ENCODE results near the gene DES.

The DES gene

DNA sequence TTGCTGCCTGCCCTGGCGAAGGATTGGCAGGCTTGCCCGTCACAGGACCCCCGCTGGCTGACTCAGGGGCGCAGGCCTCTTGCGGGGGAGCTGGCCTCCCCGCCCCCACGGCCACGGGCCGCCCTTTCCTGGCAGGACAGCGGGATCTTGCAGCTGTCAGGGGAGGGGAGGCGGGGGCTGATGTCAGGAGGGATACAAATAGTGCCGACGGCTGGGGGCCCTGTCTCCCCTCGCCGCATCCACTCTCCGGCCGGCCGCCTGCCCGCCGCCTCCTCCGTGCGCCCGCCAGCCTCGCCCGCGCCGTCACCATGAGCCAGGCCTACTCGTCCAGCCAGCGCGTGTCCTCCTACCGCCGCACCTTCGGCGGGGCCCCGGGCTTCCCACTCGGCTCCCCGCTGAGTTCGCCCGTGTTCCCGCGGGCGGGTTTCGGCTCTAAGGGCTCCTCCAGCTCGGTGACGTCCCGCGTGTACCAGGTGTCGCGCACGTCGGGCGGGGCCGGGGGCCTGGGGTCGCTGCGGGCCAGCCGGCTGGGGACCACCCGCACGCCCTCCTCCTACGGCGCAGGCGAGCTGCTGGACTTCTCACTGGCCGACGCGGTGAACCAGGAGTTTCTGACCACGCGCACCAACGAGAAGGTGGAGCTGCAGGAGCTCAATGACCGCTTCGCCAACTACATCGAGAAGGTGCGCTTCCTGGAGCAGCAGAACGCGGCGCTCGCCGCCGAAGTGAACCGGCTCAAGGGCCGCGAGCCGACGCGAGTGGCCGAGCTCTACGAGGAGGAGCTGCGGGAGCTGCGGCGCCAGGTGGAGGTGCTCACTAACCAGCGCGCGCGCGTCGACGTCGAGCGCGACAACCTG lies at the start of gene DES:
TSS of gene DES (plus strand) at position 223 of the 857 bp plus-strand sequence. CDS start at position 309, 86 bp downstream.
- DNase-seq (ENCODE audit: low read depth), result no peak
- TF ChIP-seq CTCF (IDR thresholded peaks at IDR 0.05; ENCODE audit: low read depth, low read length) (no peak), MAX (IDR thresholded peaks at IDR 0.05; ENCODE audit: low read depth, low read length) (no peak), POLR2A (IDR thresholded peaks at IDR 0.05; ENCODE audit: extremely low read depth, insufficient read length) (no peak), MYC (IDR thresholded peaks at IDR 0.05; ENCODE audit: low read depth, low read length) (no peak)
- H3K4me3 ChIP-seq (ENCODE audit: low read depth, low read length), result no peak within 1 kb of the TSS

- H3K4me3 ChIP-seq (ENCODE audit: low read depth, low read length), result no peak overlapping the region
- DNase-seq (ENCODE audit: low read depth), result no peak
- TF ChIP-seq MAX (IDR thresholded peaks at IDR 0.05; ENCODE audit: low read depth, low read length), result no peak
- no peak for TF ChIP-seq MYC (IDR thresholded peaks at IDR 0.05; ENCODE audit: low read depth, low read length)
- no peak for TF ChIP-seq POLR2A (IDR thresholded peaks at IDR 0.05; ENCODE audit: extremely low read depth, insufficient read length)
Measured at GRCh38 chr2:219368690-219369191, 49.4 kb upstream of the DES start.

DNA sequence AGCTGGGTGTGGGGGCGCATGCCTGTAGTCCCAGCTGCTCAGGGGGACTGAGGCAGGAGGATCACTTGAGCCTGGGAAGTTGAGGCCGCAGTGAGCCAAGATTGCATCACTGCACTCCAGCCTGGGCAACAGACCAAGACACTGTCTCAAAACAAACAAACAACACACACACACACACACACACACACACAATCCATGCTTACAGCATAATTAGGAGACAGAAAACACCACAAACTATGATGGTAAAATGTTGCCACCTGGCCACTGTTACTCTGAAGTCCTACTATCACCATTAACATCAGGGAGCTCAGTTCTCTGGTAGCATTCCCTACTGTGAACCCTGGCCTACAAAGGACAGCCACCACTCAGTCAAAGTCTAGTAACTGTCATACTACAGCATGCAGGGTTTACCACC lies 48.7 kb upstream of the DES start:
- H3K4me3 ChIP-seq (ENCODE audit: low read depth, low read length), result no peak overlapping the region
- TF ChIP-seq POLR2A (IDR thresholded peaks at IDR 0.05; ENCODE audit: extremely low read depth, insufficient read length) (no peak), MYC (IDR thresholded peaks at IDR 0.05; ENCODE audit: low read depth, low read length) (no peak), CTCF (IDR thresholded peaks at IDR 0.05; ENCODE audit: low read depth, low read length) (no peak), MAX (IDR thresholded peaks at IDR 0.05; ENCODE audit: low read depth, low read length) (no peak)
- DNase-seq (ENCODE audit: low read depth), result no peak

GRCh38 chr2:219378163-219378851 lies 39.9 kb upstream of the DES start:
- no peak for TF ChIP-seq MYC (IDR thresholded peaks at IDR 0.05; ENCODE audit: low read depth, low read length)
- TF ChIP-seq CTCF (IDR thresholded peaks at IDR 0.05; ENCODE audit: low read depth, low read length), result no peak
- no peak for TF ChIP-seq MAX (IDR thresholded peaks at IDR 0.05; ENCODE audit: low read depth, low read length)
- TF ChIP-seq POLR2A (IDR thresholded peaks at IDR 0.05; ENCODE audit: extremely low read depth, insufficient read length), result no peak
- no peak for DNase-seq (ENCODE audit: low read depth)
- no peak overlapping the region for H3K4me3 ChIP-seq (ENCODE audit: low read depth, low read length)

DNA sequence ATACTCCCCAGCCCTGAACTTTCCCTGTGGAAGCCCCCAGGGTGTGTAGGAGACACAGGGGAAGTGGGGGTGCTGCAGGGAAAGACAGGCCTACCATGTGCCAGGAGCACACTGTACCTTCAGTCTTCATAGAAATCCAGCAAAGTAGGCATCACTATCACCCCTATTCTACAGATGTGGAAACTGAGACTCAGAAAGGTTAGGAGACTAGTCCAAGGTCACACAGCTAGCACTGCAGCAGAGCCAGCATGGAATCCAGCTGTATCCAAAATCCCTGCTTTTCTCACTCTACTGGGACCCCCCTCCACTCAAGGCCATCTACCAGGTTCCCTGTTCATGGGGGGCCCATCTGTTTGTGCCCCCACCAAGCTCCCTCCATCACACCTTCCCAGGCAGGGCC lies 37.3 kb upstream of the DES start:
- DNase-seq (ENCODE audit: low read depth), result no peak
- H3K4me3 ChIP-seq (ENCODE audit: low read depth, low read length), result no peak overlapping the region
- no peak for TF ChIP-seq MAX (IDR thresholded peaks at IDR 0.05; ENCODE audit: low read depth, low read length)
- no peak for TF ChIP-seq CTCF (IDR thresholded peaks at IDR 0.05; ENCODE audit: low read depth, low read length)
- TF ChIP-seq MYC (IDR thresholded peaks at IDR 0.05; ENCODE audit: low read depth, low read length), result no peak
- TF ChIP-seq POLR2A (IDR thresholded peaks at IDR 0.05; ENCODE audit: extremely low read depth, insufficient read length), result no peak
